WTC11 (cell line): ENCODE results near the gene LRRC49. TPM values are rescaled to one million over a fixed set of nuclear protein-coding genes. Genes with fewer than 3 reads are reported as not detected.

Experiments
- ATAC-seq: fragments of 200-7000 bp; cut with Tn5 transposase; 2 replicates; pipeline ENCODE4 v1.10.0; 2021; ENCODE audit warnings: mild to moderate bottlenecking, moderate library complexity
- CTCF ChIA-PET: fragments of 300-600 bp; sonication (Branson Sonifier 250); formaldehyde crosslinking; loops from one replicate; lab custom pipeline; 2021; ENCODE audit warnings: antibody characterized with exemption; lab: Charles Lee
- POLR2A ChIA-PET: fragments of 350-600 bp; sonication (Branson Sonifier 250); formaldehyde crosslinking; loops from one replicate; lab custom pipeline; 2021; ENCODE audit warnings: antibody characterized with exemption; lab: Charles Lee
- DNase-seq: peaks from one replicate; pipeline ENCODE4 v3.0.0; 2021; ENCODE audit warnings: low spot score
- H3K27ac Mint-ChIP-seq: 2 replicates; pipeline ENCODE4 v1.8.0; 2021; ENCODE audit warnings: mixed read lengths
- H3K27me3 Mint-ChIP-seq: 2 replicates; pipeline ENCODE4 v1.8.0; 2021; ENCODE audit warnings: low read depth, mild to moderate bottlenecking, moderate library complexity, mixed read lengths
- H3K36me3 Mint-ChIP-seq: 2 replicates; pipeline ENCODE4 v1.8.0; 2021; ENCODE audit warnings: mixed read lengths
- H3K4me1 Mint-ChIP-seq: 2 replicates; pipeline ENCODE4 v1.8.0; 2022; ENCODE audit warnings: mixed read lengths
- H3K4me3 Mint-ChIP-seq: 2 replicates; pipeline ENCODE4 v1.8.0; 2021; ENCODE audit warnings: mild to moderate bottlenecking, moderate library complexity, mixed read lengths
- H3K9me3 Mint-ChIP-seq: 2 replicates; pipeline ENCODE4 v1.8.0; 2021; ENCODE audit warnings: mixed read lengths
- ATF1 ChIP-seq: sonication (generic); formaldehyde crosslinking; IDR thresholded peaks from 2 replicates; pipeline ENCODE4 v1.8.1; 2023; ENCODE audit warnings: mild to moderate bottlenecking, moderate library complexity, missing genetic modification reagents
- ELF4 ChIP-seq: sonication (generic); formaldehyde crosslinking; IDR thresholded peaks from 2 replicates; pipeline ENCODE4 v1.8.1; 2022; ENCODE audit warnings: low read depth, mild to moderate bottlenecking, moderate library complexity, missing genetic modification reagents
- ETV6 ChIP-seq: sonication (generic); formaldehyde crosslinking; IDR thresholded peaks from 2 replicates; pipeline ENCODE4 v1.8.1; 2022; ENCODE audit warnings: mild to moderate bottlenecking, missing genetic modification reagents
- FOXK1 ChIP-seq: sonication (generic); formaldehyde crosslinking; IDR thresholded peaks from 2 replicates; pipeline ENCODE4 v1.8.0; 2022; ENCODE audit warnings: mild to moderate bottlenecking, moderate library complexity, missing genetic modification reagents
- JUN ChIP-seq: sonication (generic); formaldehyde crosslinking; IDR thresholded peaks from 2 replicates; pipeline ENCODE4 v1.8.0; 2023; ENCODE audit warnings: mild to moderate bottlenecking, missing genetic modification reagents
- KAT7 ChIP-seq: sonication (generic); formaldehyde crosslinking; IDR thresholded peaks from 2 replicates; pipeline ENCODE4 v1.8.1; 2023; ENCODE audit warnings: missing genetic modification reagents, mild to moderate bottlenecking, borderline replicate concordance
- PRRX2 ChIP-seq: fragments of 250-450 bp; sonication (Bioruptor Pico); IDR thresholded peaks from 2 replicates; pipeline ENCODE4 v1.8.0; 2021; ENCODE audit warnings: mild to moderate bottlenecking
- ZNF317 ChIP-seq: sonication (generic); formaldehyde crosslinking; IDR thresholded peaks from 2 replicates; pipeline ENCODE4 v1.8.1; 2023; ENCODE audit warnings: low read depth, mild to moderate bottlenecking, moderate library complexity, missing genetic modification reagents, borderline replicate concordance
- ZNF423 ChIP-seq: fragments of 250-450 bp; sonication (Bioruptor Pico); IDR thresholded peaks from 2 replicates; pipeline ENCODE4 v2.1.2; 2022; ENCODE audit warnings: mild to moderate bottlenecking, moderate library complexity
- total RNA-seq: library from RNA; stranded (reverse); gene quantifications from 3 replicates; pipeline ENCODE4 v1.2.3, GENCODE V29; 2021
- TF ChIP-seq, protein P1 (sequence below): sonication (generic); formaldehyde crosslinking; IDR thresholded peaks from 2 replicates; pipeline ENCODE4 v1.8.1; 2022; ENCODE audit warnings: low read depth, mild to moderate bottlenecking, moderate library complexity, missing genetic modification reagents, borderline replicate concordance
- TF ChIP-seq, protein P2 (sequence below): sonication (generic); formaldehyde crosslinking; IDR thresholded peaks from 2 replicates; pipeline ENCODE4 v1.8.0; 2022; ENCODE audit warnings: mild to moderate bottlenecking, missing genetic modification reagents
- TF ChIP-seq, protein P3 (sequence below): sonication (generic); formaldehyde crosslinking; IDR thresholded peaks from 2 replicates; pipeline ENCODE4 v1.8.1; 2023; ENCODE audit warnings: mild to moderate bottlenecking, missing genetic modification reagents, moderate library complexity
- TF ChIP-seq, protein P4 (sequence below): fragments of 250-450 bp; sonication (Bioruptor Pico); IDR thresholded peaks from 2 replicates; pipeline ENCODE4 v1.9.0; 2021; ENCODE audit warnings: moderate library complexity, mild to moderate bottlenecking, inconsistent platforms, borderline replicate concordance
- TF ChIP-seq, protein P5 (sequence below): sonication (generic); formaldehyde crosslinking; IDR thresholded peaks from 2 replicates; pipeline ENCODE4 v1.8.1; 2023; ENCODE audit warnings: mild to moderate bottlenecking, missing genetic modification reagents
- TF ChIP-seq, protein P6 (sequence below): sonication (generic); formaldehyde crosslinking; IDR thresholded peaks from 2 replicates; pipeline ENCODE4 v1.8.1; 2023; ENCODE audit warnings: mild to moderate bottlenecking, missing genetic modification reagents, borderline replicate concordance
- TF ChIP-seq, protein P7 (sequence below): fragments of 250-450 bp; sonication (Bioruptor Pico); IDR thresholded peaks from 2 replicates; pipeline ENCODE4 v2.1.2; 2022; ENCODE audit warnings: mild to moderate bottlenecking, moderate library complexity

The LRRC49 gene
- total RNA-seq, 1 experiment from 2014 or later: 6.9 TPM

DNA sequence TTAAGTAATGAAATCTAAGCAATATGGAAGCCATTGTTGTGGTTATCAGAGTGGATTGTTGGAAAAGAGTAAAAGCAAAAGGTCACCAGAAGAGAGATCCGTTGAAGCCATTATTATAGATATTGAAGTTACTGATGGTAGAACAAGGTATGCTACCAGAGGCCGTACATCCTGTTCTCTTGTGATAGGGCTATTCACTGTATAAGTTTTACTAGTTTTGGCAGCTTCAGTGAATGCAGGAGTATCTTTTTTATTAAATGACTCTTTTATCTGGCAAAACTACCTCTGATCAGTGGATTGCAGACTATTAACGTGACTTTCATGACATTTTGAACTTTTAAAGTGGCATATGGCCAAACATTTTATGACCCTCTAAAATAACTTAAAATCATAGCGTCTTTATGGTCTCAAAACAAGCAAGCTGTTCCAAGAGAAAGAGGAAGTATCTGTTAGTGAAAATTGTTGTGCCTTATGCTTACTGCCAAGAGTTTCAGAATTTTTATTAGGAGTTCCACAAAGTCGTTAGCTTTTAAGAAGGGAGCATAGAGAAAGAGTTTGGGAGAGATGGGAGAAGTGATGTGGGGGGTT, 102.9 kb downstream of the LRRC49 start:
- DNase-seq: no peak
- Mint-ChIP-seq H3K27me3 (peaks cover 5% of the 10 kb centered on the region; the same call in 1 of the 2 replicates), H3K9me3 (peaks cover 44% of the 10 kb centered on the region), H3K36me3 (peaks cover 44% of the 10 kb centered on the region), H3K4me1 (no peaks in the 10 kb centered on the region), H3K4me3 (no peak overlapping the region), H3K27ac (no peak overlapping the region)
- ChIA-PET CTCF (no interaction called here), POLR2A (interaction anchor here (0.6 kb wide), 2 partner anchors 367 to 537 kb away, joined by 3 to 4 read pairs; no protein-coding TSS in a partner anchor)
- TF ChIP-seq FOXK1 (CRISPR knock-in tag) (no peak), JUN (CRISPR knock-in tag) (no peak)
- ATAC-seq: no peak

DNA sequence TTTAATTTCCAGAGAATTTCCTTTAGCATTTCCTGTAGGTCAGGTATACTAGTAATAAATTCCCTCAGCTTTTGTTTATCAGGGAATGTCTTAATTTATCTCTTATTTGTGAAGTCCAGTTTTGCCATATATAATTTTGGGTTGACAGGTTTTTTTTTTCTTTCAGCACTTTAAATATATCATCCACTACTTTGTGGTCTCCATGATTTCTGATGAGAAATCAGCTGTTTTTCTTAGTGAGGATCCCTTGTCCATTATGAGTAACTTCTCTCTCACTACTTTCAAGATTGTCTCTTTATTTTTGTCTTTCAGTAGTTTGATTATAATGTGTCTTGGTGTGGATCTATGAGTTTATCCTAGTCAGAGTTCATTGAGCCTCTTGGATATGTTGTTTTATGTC, 105.7 kb downstream of the LRRC49 start:
- POLR2A ChIA-PET: no interaction called here
- no peak for DNase-seq
- H3K27ac Mint-ChIP-seq: no peak overlapping the region
- H3K36me3 Mint-ChIP-seq: peaks cover 20% of the 10 kb centered on the region
- H3K4me3 Mint-ChIP-seq: no peak overlapping the region
- no peak for TF ChIP-seq ETV6
- TF ChIP-seq ZNF423 (CRISPR knock-in tag): no peak
- 0 out of 2 replicates have a peak, but pooled peaks have one; percentile 66 for TF ChIP-seq ZNF317
- TF ChIP-seq, all 79 proteins: peak for 1
- Mint-ChIP-seq H3K27me3 (no peaks in the 10 kb centered on the region), H3K4me1 (no peaks in the 10 kb centered on the region), H3K9me3 (peaks cover 21% of the 10 kb centered on the region)
- CTCF ChIA-PET: no interaction called here
- ATAC-seq: no peak

DNA sequence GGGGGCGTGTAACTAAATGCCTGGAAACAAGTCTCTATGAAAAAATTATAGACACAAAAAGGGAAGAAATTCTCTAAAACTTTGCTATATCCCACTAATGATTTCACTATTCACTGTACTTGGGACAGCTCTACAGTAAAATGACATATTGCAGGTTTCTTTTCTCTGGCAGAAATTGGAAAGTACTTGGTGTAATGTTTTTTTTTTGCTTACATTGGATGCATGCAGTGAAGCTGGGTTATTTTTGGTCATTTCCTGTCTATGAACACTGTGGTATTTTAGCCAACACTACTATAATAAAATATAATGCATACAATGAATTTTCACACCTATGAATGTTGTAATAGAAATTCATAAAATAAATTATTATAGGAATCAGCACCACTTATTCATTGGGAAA, 109.7 kb downstream of the LRRC49 start:
- CTCF ChIA-PET: interaction anchor here (0.6 kb wide), 1 partner anchor 8 kb away, joined by 3 read pairs; no protein-coding TSS in a partner anchor
- Mint-ChIP-seq H3K4me1 (no peaks in the 10 kb centered on the region), H3K27me3 (no peaks in the 10 kb centered on the region), H3K4me3 (no peak overlapping the region), H3K27ac (no peak overlapping the region), H3K36me3 (peaks cover 15% of the 10 kb centered on the region), H3K9me3 (peaks cover 21% of the 10 kb centered on the region)
- POLR2A ChIA-PET: interaction anchor here (0.6 to 0.7 kb wide), 2 partner anchors 14 to 546 kb away, joined by 3 read pairs; no protein-coding TSS in a partner anchor
- ATAC-seq (no peak), DNase-seq (no peak)
- TF ChIP-seq, protein P1, sequence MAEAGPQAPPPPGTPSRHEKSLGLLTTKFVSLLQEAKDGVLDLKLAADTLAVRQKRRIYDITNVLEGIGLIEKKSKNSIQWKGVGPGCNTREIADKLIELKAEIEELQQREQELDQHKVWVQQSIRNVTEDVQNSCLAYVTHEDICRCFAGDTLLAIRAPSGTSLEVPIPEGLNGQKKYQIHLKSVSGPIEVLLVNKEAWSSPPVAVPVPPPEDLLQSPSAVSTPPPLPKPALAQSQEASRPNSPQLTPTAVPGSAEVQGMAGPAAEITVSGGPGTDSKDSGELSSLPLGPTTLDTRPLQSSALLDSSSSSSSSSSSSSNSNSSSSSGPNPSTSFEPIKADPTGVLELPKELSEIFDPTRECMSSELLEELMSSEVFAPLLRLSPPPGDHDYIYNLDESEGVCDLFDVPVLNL (CRISPR knock-in tag): no peak
- TF ChIP-seq ELF4 (CRISPR knock-in tag) (no peak), ATF1 (no peak), KAT7 (CRISPR knock-in tag) (no peak), PRRX2 (no peak)
- TF ChIP-seq, protein P2, sequence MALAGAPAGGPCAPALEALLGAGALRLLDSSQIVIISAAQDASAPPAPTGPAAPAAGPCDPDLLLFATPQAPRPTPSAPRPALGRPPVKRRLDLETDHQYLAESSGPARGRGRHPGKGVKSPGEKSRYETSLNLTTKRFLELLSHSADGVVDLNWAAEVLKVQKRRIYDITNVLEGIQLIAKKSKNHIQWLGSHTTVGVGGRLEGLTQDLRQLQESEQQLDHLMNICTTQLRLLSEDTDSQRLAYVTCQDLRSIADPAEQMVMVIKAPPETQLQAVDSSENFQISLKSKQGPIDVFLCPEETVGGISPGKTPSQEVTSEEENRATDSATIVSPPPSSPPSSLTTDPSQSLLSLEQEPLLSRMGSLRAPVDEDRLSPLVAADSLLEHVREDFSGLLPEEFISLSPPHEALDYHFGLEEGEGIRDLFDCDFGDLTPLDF: no peak
- TF ChIP-seq, protein P3, sequence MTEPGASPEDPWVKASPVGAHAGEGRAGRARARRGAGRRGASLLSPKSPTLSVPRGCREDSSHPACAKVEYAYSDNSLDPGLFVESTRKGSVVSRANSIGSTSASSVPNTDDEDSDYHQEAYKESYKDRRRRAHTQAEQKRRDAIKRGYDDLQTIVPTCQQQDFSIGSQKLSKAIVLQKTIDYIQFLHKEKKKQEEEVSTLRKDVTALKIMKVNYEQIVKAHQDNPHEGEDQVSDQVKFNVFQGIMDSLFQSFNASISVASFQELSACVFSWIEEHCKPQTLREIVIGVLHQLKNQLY: no peak
- TF ChIP-seq, protein P4, sequence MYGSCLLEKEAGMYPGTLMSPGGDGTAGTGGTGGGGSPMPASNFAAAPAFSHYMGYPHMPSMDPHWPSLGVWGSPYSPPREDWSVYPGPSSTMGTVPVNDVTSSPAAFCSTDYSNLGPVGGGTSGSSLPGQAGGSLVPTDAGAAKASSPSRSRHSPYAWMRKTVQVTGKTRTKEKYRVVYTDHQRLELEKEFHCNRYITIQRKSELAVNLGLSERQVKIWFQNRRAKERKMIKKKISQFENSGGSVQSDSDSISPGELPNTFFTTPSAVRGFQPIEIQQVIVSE (CRISPR knock-in tag): no peak
- TF ChIP-seq, protein P5, sequence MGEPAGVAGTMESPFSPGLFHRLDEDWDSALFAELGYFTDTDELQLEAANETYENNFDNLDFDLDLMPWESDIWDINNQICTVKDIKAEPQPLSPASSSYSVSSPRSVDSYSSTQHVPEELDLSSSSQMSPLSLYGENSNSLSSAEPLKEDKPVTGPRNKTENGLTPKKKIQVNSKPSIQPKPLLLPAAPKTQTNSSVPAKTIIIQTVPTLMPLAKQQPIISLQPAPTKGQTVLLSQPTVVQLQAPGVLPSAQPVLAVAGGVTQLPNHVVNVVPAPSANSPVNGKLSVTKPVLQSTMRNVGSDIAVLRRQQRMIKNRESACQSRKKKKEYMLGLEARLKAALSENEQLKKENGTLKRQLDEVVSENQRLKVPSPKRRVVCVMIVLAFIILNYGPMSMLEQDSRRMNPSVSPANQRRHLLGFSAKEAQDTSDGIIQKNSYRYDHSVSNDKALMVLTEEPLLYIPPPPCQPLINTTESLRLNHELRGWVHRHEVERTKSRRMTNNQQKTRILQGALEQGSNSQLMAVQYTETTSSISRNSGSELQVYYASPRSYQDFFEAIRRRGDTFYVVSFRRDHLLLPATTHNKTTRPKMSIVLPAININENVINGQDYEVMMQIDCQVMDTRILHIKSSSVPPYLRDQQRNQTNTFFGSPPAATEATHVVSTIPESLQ (CRISPR knock-in tag): no peak
- TF ChIP-seq, protein P6, sequence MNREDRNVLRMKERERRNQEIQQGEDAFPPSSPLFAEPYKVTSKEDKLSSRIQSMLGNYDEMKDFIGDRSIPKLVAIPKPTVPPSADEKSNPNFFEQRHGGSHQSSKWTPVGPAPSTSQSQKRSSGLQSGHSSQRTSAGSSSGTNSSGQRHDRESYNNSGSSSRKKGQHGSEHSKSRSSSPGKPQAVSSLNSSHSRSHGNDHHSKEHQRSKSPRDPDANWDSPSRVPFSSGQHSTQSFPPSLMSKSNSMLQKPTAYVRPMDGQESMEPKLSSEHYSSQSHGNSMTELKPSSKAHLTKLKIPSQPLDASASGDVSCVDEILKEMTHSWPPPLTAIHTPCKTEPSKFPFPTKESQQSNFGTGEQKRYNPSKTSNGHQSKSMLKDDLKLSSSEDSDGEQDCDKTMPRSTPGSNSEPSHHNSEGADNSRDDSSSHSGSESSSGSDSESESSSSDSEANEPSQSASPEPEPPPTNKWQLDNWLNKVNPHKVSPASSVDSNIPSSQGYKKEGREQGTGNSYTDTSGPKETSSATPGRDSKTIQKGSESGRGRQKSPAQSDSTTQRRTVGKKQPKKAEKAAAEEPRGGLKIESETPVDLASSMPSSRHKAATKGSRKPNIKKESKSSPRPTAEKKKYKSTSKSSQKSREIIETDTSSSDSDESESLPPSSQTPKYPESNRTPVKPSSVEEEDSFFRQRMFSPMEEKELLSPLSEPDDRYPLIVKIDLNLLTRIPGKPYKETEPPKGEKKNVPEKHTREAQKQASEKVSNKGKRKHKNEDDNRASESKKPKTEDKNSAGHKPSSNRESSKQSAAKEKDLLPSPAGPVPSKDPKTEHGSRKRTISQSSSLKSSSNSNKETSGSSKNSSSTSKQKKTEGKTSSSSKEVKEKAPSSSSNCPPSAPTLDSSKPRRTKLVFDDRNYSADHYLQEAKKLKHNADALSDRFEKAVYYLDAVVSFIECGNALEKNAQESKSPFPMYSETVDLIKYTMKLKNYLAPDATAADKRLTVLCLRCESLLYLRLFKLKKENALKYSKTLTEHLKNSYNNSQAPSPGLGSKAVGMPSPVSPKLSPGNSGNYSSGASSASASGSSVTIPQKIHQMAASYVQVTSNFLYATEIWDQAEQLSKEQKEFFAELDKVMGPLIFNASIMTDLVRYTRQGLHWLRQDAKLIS: no peak
- TF ChIP-seq, protein P7, sequence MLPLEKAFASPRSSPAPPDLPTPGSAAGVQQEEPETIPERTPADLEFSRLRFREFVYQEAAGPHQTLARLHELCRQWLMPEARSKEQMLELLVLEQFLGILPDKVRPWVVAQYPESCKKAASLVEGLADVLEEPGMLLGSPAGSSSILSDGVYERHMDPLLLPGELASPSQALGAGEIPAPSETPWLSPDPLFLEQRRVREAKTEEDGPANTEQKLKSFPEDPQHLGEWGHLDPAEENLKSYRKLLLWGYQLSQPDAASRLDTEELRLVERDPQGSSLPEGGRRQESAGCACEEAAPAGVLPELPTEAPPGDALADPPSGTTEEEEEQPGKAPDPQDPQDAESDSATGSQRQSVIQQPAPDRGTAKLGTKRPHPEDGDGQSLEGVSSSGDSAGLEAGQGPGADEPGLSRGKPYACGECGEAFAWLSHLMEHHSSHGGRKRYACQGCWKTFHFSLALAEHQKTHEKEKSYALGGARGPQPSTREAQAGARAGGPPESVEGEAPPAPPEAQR (CRISPR knock-in tag): no peak
